HEK293 (cell line): ENCODE data around the gene SYNC.

Experiments used
- ATF2 ChIP-seq: fragments of 450-650 bp; formaldehyde crosslinking; IDR thresholded peaks from 2 replicates; pipeline ENCODE4 v1.5.1; 2016; ENCODE audit warnings: missing biosample characterization, missing genetic modification characterization, low read depth
- CTCF ChIP-seq: fragments of 450-650 bp; formaldehyde crosslinking; IDR thresholded peaks from 2 replicates; pipeline ENCODE4 v1.5.1; 2016; ENCODE audit warnings: missing biosample characterization, missing genetic modification characterization
- REST ChIP-seq: fragments of 450-650 bp; formaldehyde crosslinking; IDR thresholded peaks from 2 replicates; pipeline ENCODE4 v1.5.1; 2016; ENCODE audit warnings: missing biosample characterization, missing genetic modification characterization
- ZNF768 ChIP-seq: fragments of 450-650 bp; formaldehyde crosslinking; IDR thresholded peaks from 2 replicates; pipeline ENCODE4 v1.5.1; 2018; ENCODE audit warnings: missing biosample characterization, mild to moderate bottlenecking, missing genetic modification characterization

GRCh38 chr1:32665915-32666314, 36.7 kb downstream of the SYNC start:
- no peak for TF ChIP-seq CTCF (tag by site-specific recombination)
- TF ChIP-seq ATF2, result no peak
- TF ChIP-seq ZNF768, result no peak
- no peak for TF ChIP-seq REST
